ENCODE results near the gene ZCCHC3.
"Not testable (repeated sequence)": the region's sequence is repeated elsewhere in the genome, so short reads cannot be mapped to it uniquely, and the experiment has no call there.

The ZCCHC3 gene
- 33.6 to 64.5 (median 54.2) reads per million in 4 experiments for total RNA-seq

- DNase-seq: peak; percentile 72
Observed at GRCh38 chr20:297098-297924, at the start of gene ZCCHC3. ZCCHC3 (plus strand) TSS chr20:297570; CDS start chr20:297587, 17 bp downstream.

GRCh38 chr20:251354-251753 is 46.0 kb upstream of the ZCCHC3 start:
- no peak for DNase-seq

GRCh38 chr20:252801-253200 is 44.6 kb upstream of the ZCCHC3 start:
- DNase-seq: no peak

GRCh38 chr20:253447-253846 is 43.9 kb upstream of the ZCCHC3 start:
- not testable (repeated sequence) for DNase-seq

GRCh38 chr20:257419-257818 is 40.0 kb upstream of the ZCCHC3 start, which contains the start of gene DEFB132:
DEFB132 (plus strand) TSS chr20:257724; CDS start chr20:257779, 55 bp downstream.
- no peak for DNase-seq

GRCh38 chr20:258269-258858 is 39.0 kb upstream of the ZCCHC3 start:
- DNase-seq: no peak

- no peak for DNase-seq
Observed at GRCh38 chr20:258963-259362, 38.4 kb upstream of the ZCCHC3 start.

- no peak for DNase-seq
Observed at GRCh38 chr20:259981-260380, 37.4 kb upstream of the ZCCHC3 start.

- DNase-seq: no peak
Observed at GRCh38 chr20:263701-264100, 33.7 kb upstream of the ZCCHC3 start.

- peak; percentile 83 for DNase-seq
Observed at GRCh38 chr20:266596-267562, 30.5 kb upstream of the ZCCHC3 start.

- DNase-seq: no peak
Observed at GRCh38 chr20:270517-270916, 26.9 kb upstream of the ZCCHC3 start.

GRCh38 chr20:271069-271468 is 26.3 kb upstream of the ZCCHC3 start:
- DNase-seq: no peak

- DNase-seq: no peak
Observed at GRCh38 chr20:271528-271927, 25.8 kb upstream of the ZCCHC3 start.

- no peak for DNase-seq
Observed at GRCh38 chr20:272718-273117, 24.7 kb upstream of the ZCCHC3 start.

- DNase-seq: no peak
Observed at GRCh38 chr20:273884-274283, 23.5 kb upstream of the ZCCHC3 start.

- DNase-seq: no peak
Observed at GRCh38 chr20:275791-276190, 21.6 kb upstream of the ZCCHC3 start.

- no peak for DNase-seq
Observed at GRCh38 chr20:276620-277495, 20.5 kb upstream of the ZCCHC3 start.

- no peak for DNase-seq
Observed at GRCh38 chr20:277496-277781, 19.9 kb upstream of the ZCCHC3 start.

GRCh38 chr20:278181-278580 is 19.2 kb upstream of the ZCCHC3 start:
- DNase-seq: no peak

- no peak for DNase-seq
Observed at GRCh38 chr20:278607-279571, 18.5 kb upstream of the ZCCHC3 start.

- DNase-seq: no peak
Observed at GRCh38 chr20:284172-284571, 13.2 kb upstream of the ZCCHC3 start.

Measured in effector CD8-positive, alpha-beta T cell (primary cell).